Mucosa of rectum (tissue), 2 donors: Measurements from ENCODE around the gene LRWD1.
"Not testable (repeated sequence)": the region's sequence is repeated elsewhere in the genome, so short reads cannot be mapped to it uniquely, and the experiment has no call there.

ENCODE experiments used
- H3K27ac ChIP-seq, 2 donors: one replicate each; pipeline ENCODE4 v1.7.0; 2013; ENCODE audit warnings: inconsistent platforms in 2 of 2, low read depth in 2 of 2, low read length in 2 of 2
- H3K27me3 ChIP-seq, 2 donors: one replicate each; pipeline ENCODE4 v1.7.0; 2013; ENCODE audit warnings: low read length in 2 of 2; ENCODE audit not compliant: control insufficient read depth in 2 of 2, insufficient read depth in 2 of 2
- H3K36me3 ChIP-seq, 2 donors: one replicate each; pipeline ENCODE4 v1.7.0; 2013; ENCODE audit warnings: low read length in 2 of 2; ENCODE audit not compliant: control insufficient read depth in 2 of 2, insufficient read depth in 2 of 2
- H3K4me1 ChIP-seq, 2 donors: one replicate each; pipeline ENCODE4 v1.7.0; 2013; ENCODE audit warnings: low read length in 2 of 2, mild to moderate bottlenecking in 1 of 2; ENCODE audit not compliant: control insufficient read depth in 2 of 2, insufficient read depth in 2 of 2
- H3K4me3 ChIP-seq, 2 donors: one replicate each; pipeline ENCODE4 v1.7.0; 2013; ENCODE audit warnings: low read length in 2 of 2
- H3K9ac ChIP-seq, 2 donors: one replicate each; pipeline ENCODE4 v1.7.0; 2013; ENCODE audit warnings: low read length in 2 of 2, low read depth in 1 of 2, mild to moderate bottlenecking in 1 of 2
- H3K9me3 ChIP-seq, 2 donors: one replicate each; pipeline ENCODE4 v1.7.0; 2013; ENCODE audit warnings: low read length in 2 of 2; ENCODE audit not compliant: control insufficient read depth in 2 of 2
- donor health status: healthy.
- donor health status: Normal muscosa, but diverticular disease.

LRWD1 gene

DNA sequence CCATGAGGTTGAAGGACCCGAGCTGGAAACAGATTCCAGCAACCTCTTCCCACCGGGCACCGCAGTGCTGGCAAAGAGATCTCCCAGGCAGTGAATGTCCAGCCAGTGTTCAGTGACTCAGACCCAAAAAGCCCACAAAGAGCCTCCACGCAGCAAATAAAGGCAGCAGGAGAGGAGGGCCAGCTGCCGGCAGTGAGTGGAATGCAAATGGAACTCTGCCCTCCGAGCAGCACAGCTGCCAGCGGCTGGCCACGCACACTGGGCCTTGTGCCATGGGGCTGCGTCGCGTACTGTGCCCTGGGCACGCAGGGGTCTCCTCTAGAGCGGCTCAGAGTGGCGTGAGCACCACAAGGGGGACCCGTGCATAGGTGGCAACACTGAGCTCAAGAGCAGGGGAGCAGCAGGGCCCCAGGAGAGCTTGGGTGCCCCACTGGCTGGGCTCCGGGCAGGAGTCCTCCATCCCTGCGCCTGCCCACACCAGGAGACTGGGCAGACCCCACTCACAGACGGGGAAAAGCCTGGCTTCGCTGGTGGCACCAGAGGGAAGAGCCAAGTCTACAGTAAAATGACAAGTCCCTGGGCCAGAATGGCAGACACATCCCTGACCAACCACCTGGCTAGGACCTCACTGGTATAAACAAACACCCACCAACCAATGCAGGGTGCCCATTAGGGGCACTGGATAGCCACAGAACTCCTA is 10.1 kb downstream of the LRWD1 start:
- not testable (repeated sequence) for H3K9me3 ChIP-seq, H3K27me3 ChIP-seq, H3K4me3 ChIP-seq, H3K9ac ChIP-seq, H3K27ac ChIP-seq
- H3K4me1 ChIP-seq, result peaks cover 5 to 10% of the 10 kb centered on the region in 2 donors
- H3K36me3 ChIP-seq, result peaks cover 10 to 14% of the 10 kb centered on the region in 2 donors

DNA sequence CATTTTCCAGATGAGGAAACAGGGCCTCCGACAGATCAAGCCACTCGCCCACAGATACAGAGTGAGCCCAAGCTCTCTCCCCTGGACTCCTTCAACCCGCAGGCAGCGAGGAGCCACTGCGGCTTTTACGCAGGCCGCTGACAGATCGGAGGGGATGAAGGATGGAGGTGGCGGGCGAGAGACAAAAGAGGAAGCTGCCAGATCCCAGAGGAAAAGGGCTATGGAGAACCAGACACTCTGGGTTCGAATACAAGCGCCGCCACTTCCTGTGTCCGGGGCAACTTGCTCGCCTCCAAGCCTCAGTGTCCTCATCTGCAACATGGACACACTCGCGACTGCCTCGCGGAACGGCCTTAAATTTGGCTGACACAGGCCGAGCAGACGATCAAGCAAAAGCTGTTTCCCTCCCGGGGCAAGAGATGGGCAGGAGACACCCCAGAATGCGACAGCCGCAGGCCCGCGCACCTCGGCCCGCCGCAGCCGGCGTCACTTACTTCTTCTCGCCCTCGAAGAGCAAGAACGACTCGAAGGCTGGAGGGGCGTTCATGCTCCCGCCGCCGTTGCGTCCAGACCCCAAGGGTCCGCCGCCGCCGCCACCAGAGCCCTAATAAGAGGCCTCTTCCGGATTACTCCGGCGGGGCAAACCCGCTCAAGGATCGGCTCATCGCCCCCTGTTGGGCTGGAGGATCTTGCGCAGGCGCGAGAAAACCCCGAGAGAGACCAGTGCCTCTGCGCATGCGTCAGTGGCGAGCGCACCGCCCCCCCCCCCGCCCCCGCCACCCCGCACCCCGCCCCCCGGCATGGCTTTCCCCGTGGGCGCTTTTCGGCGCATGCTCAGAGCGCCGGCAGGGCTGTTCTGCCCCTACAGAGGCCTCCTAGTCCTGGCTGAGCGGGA is 13.8 kb downstream of the LRWD1 start, which contains the start of gene POLR2J:
Gene POLR2J, minus strand, starts transcription at position 609 of the 895 bp plus-strand sequence. Its CDS starts 62 bp downstream, at position 547.
- not testable (repeated sequence) for H3K4me1 ChIP-seq, H3K36me3 ChIP-seq, H3K27ac ChIP-seq, H3K27me3 ChIP-seq, H3K9me3 ChIP-seq, H3K4me3 ChIP-seq
- H3K9ac ChIP-seq, result peak within 1 kb of the TSS in 1 of 2 donors; percentile 43

- not testable (repeated sequence) for H3K4me3 ChIP-seq
Measured at GRCh38 chr7:102479209-102479584, 14.4 kb downstream of the LRWD1 start.

GRCh38 chr7:102479982-102480637 is 15.3 kb downstream of the LRWD1 start:
- H3K27me3 ChIP-seq, H3K9ac ChIP-seq, H3K27ac ChIP-seq, H3K9me3 ChIP-seq, H3K36me3 ChIP-seq, H3K4me1 ChIP-seq, H3K4me3 ChIP-seq: not testable (repeated sequence)

More at GRCh38 chr7:102479209-102479584, 14.4 kb downstream of the LRWD1 start:
- H3K36me3 ChIP-seq, H3K4me1 ChIP-seq, H3K9me3 ChIP-seq, H3K9ac ChIP-seq, H3K27me3 ChIP-seq, H3K27ac ChIP-seq: not testable (repeated sequence)

DNA sequence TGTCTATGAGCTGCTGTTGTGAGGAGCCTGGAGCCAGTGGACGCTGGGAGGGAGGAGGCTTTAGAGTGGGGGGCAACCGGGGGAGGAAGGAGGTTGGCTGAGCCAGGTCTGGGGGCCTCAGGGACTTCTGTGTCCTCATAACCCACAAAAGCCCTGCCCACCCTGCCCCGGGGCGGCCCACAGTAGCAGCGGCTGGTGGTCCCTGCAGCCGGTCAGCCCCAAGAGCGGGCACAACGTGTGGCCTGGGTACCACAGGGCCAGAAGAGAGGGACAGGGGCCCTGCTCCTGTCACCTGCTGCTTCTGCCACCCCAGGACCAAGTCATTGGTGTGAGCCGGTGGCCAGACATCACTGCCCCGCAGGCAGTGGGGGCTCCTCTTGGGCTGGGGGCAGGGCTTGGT is 17.2 kb downstream of the LRWD1 start:
- H3K9ac ChIP-seq, H3K36me3 ChIP-seq, H3K9me3 ChIP-seq, H3K27me3 ChIP-seq, H3K27ac ChIP-seq, H3K4me1 ChIP-seq, H3K4me3 ChIP-seq: not testable (repeated sequence)

- H3K9ac ChIP-seq, H3K4me3 ChIP-seq, H3K27me3 ChIP-seq, H3K9me3 ChIP-seq, H3K4me1 ChIP-seq, H3K27ac ChIP-seq, H3K36me3 ChIP-seq: not testable (repeated sequence)
Measured at GRCh38 chr7:102484317-102484716, 19.5 kb downstream of the LRWD1 start.

- not testable (repeated sequence) for H3K36me3 ChIP-seq, H3K9me3 ChIP-seq, H3K9ac ChIP-seq, H3K27me3 ChIP-seq, H3K27ac ChIP-seq, H3K4me3 ChIP-seq, H3K4me1 ChIP-seq
Measured at GRCh38 chr7:102490529-102491075, 25.8 kb downstream of the LRWD1 start.

GRCh38 chr7:102493220-102493935 is 28.6 kb downstream of the LRWD1 start:
- H3K27ac ChIP-seq, H3K36me3 ChIP-seq, H3K27me3 ChIP-seq, H3K9ac ChIP-seq, H3K4me1 ChIP-seq, H3K9me3 ChIP-seq, H3K4me3 ChIP-seq: not testable (repeated sequence)

- H3K9ac ChIP-seq, H3K27me3 ChIP-seq, H3K4me1 ChIP-seq, H3K36me3 ChIP-seq, H3K4me3 ChIP-seq, H3K9me3 ChIP-seq, H3K27ac ChIP-seq: not testable (repeated sequence)
Measured at GRCh38 chr7:102494026-102494425, 29.2 kb downstream of the LRWD1 start.
